Endothelial cell of umbilical vein (primary cell): ENCODE measurements around the gene VTI1A.

Experiments used
- EZH2 ChIP-seq: IDR thresholded peaks from 2 replicates; pipeline ENCODE4 v1.6.1; 2012; ENCODE audit warnings: borderline replicate concordance, low read depth, mild to moderate bottlenecking, moderate library complexity, low read length, inconsistent platforms; ENCODE audit not compliant: severe bottlenecking
- GATA2 ChIP-seq: IDR thresholded peaks from 2 replicates; pipeline ENCODE4 v1.7.0; 2011; ENCODE audit warnings: low read depth, mild to moderate bottlenecking, moderate library complexity, mixed read lengths, low read length; ENCODE audit not compliant: insufficient read length, insufficient read depth
- JUN ChIP-seq: IDR thresholded peaks from 2 replicates; pipeline ENCODE4 v1.6.1; 2011; ENCODE audit warnings: borderline replicate concordance, low read depth; ENCODE audit not compliant: insufficient read length, insufficient read depth
- MYC ChIP-seq: IDR thresholded peaks from one replicate; pipeline ENCODE4 v1.6.1; 2011; ENCODE audit warnings: mild to moderate bottlenecking, low read depth, low read length
- POLR2A ChIP-seq: IDR thresholded peaks from 2 replicates; pipeline ENCODE4 v1.6.1; 2012; ENCODE audit warnings: low read depth, mild to moderate bottlenecking, control low read depth, low read length
- POLR2AphosphoS5 ChIP-seq: IDR thresholded peaks from 2 replicates; pipeline ENCODE4 v1.6.1; 2012; ENCODE audit warnings: low read depth, mild to moderate bottlenecking, control low read depth, low read length, moderate library complexity; ENCODE audit not compliant: insufficient read depth
- TF ChIP-seq, protein P1 (sequence below), 2 donors: IDR thresholded peaks; 1 replicate in 1 of 2; 2 replicates in 1 of 2; pipeline ENCODE4 v1.5.1; 2011; ENCODE audit warnings: low read length in 2 of 2, mild to moderate bottlenecking in 2 of 2, moderate library complexity in 2 of 2, control low read depth in 1 of 2, inconsistent platforms in 1 of 2, low read depth in 1 of 2; ENCODE audit not compliant: insufficient read depth in 1 of 2; ENCODE audit errors: extremely low read depth in 1 of 2

DNA sequence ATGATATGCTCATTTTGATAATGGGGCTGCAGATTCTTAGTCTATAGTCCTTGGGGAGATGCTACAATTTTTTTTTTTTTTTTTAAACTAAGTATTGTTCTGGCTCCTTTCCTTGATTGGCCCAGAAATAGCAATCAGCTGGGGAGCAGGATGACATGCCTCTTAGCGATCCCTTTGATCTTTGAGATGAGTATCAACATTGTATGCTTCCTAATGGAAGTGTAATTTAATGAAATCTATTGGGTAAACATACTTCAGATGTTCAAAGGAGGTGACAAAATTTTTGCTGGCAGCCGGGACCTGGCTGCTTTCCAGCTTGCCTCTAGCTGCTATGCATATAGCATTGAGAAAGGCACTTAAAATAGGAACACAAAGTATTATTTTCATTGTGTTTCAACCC lies 43.5 kb downstream of the VTI1A start:
- TF ChIP-seq JUN (no peak), POLR2A (no peak), EZH2 (no peak), POLR2AphosphoS5 (no peak), MYC (no peak), GATA2 (no peak)
- TF ChIP-seq, protein P1, sequence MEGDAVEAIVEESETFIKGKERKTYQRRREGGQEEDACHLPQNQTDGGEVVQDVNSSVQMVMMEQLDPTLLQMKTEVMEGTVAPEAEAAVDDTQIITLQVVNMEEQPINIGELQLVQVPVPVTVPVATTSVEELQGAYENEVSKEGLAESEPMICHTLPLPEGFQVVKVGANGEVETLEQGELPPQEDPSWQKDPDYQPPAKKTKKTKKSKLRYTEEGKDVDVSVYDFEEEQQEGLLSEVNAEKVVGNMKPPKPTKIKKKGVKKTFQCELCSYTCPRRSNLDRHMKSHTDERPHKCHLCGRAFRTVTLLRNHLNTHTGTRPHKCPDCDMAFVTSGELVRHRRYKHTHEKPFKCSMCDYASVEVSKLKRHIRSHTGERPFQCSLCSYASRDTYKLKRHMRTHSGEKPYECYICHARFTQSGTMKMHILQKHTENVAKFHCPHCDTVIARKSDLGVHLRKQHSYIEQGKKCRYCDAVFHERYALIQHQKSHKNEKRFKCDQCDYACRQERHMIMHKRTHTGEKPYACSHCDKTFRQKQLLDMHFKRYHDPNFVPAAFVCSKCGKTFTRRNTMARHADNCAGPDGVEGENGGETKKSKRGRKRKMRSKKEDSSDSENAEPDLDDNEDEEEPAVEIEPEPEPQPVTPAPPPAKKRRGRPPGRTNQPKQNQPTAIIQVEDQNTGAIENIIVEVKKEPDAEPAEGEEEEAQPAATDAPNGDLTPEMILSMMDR (IDR thresholded peaks at IDR 0.05; ENCODE audit: extremely low read depth in 1 of 2, insufficient read depth in 1 of 2, low read depth in 1 of 2, low read length in 2 of 2): no peak
